HepG2 (cell line): ENCODE data around the gene CHRNB2.

Experiments used
- FOXK1 ChIP-seq: sonication (generic); formaldehyde crosslinking; IDR thresholded peaks from 2 replicates; pipeline ENCODE4 v1.4.0; 2020; ENCODE audit warnings: low read depth, missing genetic modification reagents, borderline replicate concordance
- HMGA1 ChIP-seq: sonication (generic); formaldehyde crosslinking; conservative IDR thresholded peaks from 2 replicates; pipeline ENCODE4 v1.4.0; 2020; ENCODE audit warnings: missing genetic modification reagents
- KDM4B ChIP-seq: sonication (generic); formaldehyde crosslinking; IDR thresholded peaks from 2 replicates; pipeline ENCODE4 v1.4.0; 2020; ENCODE audit warnings: missing genetic modification reagents
- ZBTB8A ChIP-seq: sonication (generic); formaldehyde crosslinking; IDR thresholded peaks from 2 replicates; pipeline ENCODE4 v1.4.0; 2020; ENCODE audit warnings: mild to moderate bottlenecking, low read depth, missing genetic modification reagents, borderline replicate concordance
- ZNF232 ChIP-seq: sonication (generic); formaldehyde crosslinking; IDR thresholded peaks from 2 replicates; pipeline ENCODE4 v1.4.0; 2020; ENCODE audit warnings: missing genetic modification reagents, borderline replicate concordance
- TF ChIP-seq, protein P1 (sequence below): sonication (generic); formaldehyde crosslinking; IDR thresholded peaks from 2 replicates; pipeline ENCODE4 v1.5.0; 2020; ENCODE audit warnings: mild to moderate bottlenecking, missing genetic modification reagents, moderate library complexity

DNA sequence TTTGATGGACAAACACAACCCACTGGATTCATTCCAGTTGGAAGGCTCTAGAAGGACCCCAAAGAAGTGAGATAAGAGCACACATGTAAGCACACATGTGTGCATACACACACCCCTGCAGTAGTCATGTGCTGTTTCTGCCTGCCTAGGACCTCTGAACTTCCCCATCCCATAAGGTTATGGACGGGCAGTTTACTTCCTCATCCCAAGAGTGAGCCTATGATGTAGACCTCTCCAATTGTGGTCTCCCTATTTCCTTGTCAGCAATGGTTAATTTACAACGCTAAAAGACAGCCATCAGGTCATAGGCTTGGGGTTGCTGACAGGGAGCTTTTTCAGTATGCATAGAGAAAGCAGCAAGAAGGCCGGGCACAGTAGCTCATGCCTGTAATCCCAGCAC lies 55.8 kb downstream of the CHRNB2 start:
- TF ChIP-seq ZNF232 (CRISPR knock-in tag): no peak
- no peak for TF ChIP-seq KDM4B (CRISPR knock-in tag)
- TF ChIP-seq, protein P1, sequence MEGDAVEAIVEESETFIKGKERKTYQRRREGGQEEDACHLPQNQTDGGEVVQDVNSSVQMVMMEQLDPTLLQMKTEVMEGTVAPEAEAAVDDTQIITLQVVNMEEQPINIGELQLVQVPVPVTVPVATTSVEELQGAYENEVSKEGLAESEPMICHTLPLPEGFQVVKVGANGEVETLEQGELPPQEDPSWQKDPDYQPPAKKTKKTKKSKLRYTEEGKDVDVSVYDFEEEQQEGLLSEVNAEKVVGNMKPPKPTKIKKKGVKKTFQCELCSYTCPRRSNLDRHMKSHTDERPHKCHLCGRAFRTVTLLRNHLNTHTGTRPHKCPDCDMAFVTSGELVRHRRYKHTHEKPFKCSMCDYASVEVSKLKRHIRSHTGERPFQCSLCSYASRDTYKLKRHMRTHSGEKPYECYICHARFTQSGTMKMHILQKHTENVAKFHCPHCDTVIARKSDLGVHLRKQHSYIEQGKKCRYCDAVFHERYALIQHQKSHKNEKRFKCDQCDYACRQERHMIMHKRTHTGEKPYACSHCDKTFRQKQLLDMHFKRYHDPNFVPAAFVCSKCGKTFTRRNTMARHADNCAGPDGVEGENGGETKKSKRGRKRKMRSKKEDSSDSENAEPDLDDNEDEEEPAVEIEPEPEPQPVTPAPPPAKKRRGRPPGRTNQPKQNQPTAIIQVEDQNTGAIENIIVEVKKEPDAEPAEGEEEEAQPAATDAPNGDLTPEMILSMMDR (CRISPR knock-in tag): no peak
- TF ChIP-seq HMGA1: no peak
- no peak for TF ChIP-seq FOXK1 (CRISPR knock-in tag)
- no peak for TF ChIP-seq ZBTB8A (CRISPR knock-in tag)
